Activated gamma-delta T cell treated with anti-CD3 and anti-CD28 coated beads, Interleukin-2, amount 50 U/mL, for 16 hours (primary cell): Measurements from ENCODE around the gene SYT1.
"Not testable (repeated sequence)": the region's sequence is repeated elsewhere in the genome, so short reads cannot be mapped to it uniquely, and the experiment has no call there.

Experiments used
- DNase-seq: peaks from one replicate; pipeline ENCODE4 v3.0.0-alpha.2; 2020; ENCODE audit warnings: low read depth

The SYT1 gene

DNA sequence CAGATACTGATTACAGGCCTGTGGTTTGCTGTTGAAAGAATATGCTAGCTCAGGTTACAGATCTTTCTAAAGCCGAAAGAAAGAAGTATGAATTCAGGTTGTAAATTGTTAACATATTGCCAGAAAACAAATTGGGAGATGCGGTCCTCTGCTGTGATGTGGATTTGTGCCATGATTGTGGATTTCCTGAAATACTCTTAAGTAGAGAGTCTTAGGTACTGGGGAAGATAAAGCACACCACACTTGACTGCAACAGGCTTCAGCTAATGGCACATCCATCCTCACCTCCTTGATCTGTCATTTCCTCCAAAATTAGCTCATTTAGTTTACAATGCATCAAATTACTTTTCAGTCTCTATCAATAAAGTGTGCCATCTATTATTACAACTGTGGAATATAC is 279.2 kb downstream of the SYT1 start:
- DNase-seq, result no peak

GRCh38 chr12:79151956-79152355 is 287.4 kb downstream of the SYT1 start:
- DNase-seq, result no peak

- DNase-seq, result no peak
These were observed 291.1 kb downstream of the SYT1 start for GRCh38 chr12:79155683-79156082.

DNA sequence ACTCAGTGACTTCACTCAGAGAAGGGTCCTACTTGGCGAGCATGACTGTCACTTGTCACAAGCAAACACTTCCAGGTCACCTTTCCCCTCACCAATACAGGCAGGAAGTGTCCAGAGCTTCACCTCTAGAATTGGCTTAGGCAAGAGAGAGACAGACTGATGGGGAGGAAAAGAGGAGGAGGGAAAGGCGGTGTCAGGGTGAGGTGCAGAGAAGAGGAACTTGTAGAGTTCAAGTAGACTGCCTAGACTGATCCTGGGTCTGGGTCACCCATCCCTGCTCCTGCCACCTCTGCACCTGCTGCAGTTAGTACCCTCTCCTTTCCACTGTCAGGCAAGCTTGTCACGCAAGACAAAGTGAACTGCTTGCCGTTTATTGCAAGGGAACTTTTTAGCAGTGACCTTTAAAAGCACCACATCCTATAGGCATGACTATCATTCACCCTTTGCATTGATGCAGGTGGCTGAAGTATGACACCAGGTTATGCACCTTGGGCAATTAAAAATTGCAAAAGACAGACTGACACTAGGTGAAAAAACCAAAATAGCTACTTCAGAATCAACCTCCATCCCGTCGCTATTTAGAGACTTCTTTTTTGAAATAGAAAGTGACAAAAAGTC is 292.4 kb downstream of the SYT1 start:
- no peak for DNase-seq

DNA sequence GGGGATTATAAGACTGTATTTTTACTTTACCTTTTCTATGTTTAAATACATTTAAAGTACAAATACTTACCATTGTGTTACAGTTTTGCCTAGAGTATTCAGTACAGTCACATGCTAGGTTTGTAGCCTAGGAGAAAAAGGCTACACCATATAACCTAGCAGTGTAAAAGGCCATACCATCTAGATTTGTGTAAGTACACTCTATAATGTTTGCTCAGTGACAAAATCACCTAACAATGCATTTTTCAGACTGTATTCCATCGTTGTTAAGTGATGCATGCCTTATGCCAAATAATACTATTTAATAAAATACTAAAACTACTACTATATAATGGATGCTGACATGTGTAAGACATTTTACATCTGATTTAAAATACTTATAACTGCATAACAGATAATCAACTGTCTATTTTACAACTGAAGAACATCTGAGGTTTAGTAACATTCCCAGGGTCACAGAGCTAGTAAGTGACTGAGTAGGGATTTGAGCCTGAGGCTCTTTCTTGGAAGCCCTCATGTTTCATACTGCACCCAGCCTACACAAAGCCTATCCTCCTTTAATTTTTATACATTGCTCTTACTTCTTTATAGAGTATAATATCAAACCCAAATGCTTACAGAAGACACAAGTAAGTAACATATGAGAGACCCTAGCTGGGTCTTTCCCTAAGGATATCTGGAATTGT is 296.8 kb downstream of the SYT1 start:
- DNase-seq, result no peak

- no peak for DNase-seq
These were observed 297.7 kb downstream of the SYT1 start for GRCh38 chr12:79162147-79162772.

- DNase-seq, result no peak
These were observed 298.4 kb downstream of the SYT1 start for GRCh38 chr12:79162948-79163347.

DNA sequence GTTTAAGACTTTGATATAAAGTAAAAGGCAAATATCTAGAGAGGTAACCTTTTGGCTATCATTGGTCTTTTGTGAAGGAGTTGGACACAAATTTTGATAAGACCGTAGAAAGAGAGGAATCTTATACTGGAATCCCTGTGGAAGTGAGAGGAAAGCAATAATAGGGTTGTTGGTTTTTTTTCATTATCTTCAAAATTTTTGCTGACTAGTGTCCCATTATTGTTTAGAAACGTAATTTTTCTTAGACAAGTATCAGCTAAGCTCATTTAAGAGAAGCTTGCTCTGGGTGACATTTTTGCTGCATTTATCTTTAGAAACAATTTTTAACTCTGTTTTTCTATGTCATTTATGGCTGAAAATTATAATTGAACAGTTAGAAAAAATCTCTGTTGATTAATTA is 300.3 kb downstream of the SYT1 start:
- no peak for DNase-seq

DNA sequence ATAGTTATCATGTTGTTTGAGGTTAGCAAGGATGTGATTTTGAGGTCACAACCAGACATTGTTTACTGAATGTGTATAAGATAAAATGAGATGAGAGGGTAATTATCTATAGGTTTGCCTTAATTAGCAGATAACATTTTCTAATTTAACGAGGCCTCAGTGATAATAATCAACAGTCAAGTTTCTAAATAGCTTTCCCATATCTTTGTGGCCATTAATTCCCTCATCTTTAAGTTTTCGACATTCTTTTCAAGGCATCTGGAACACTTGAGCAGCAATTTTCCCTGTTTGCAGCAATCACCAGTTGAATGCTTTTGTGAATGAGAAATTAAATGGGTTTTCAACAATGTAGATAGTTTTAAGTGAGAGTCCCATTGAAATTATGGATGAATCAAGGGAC is 304.1 kb downstream of the SYT1 start:
- DNase-seq, result no peak

- no peak for DNase-seq
These were observed 310.1 kb downstream of the SYT1 start for GRCh38 chr12:79174626-79175025.

- DNase-seq, result no peak
These were observed 318.4 kb downstream of the SYT1 start for GRCh38 chr12:79183003-79183402.

DNA sequence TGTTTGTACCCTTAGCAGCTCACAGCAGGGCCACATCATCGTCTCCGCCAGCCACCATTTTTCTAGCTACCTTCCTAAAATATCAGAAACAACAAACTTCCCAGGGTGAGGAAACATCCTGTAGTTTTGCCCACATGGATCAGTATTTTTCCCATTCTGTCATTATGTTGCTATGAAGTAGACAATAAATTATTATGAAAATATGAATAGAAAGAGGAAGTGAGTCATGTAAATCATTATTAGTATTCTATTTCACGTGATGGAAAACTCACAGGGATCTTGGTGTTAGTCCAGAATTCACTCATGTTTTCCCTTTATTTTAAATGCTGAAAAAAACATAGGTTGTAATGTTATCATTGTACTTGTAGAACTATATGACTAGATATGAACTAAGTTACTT is 319.4 kb downstream of the SYT1 start:
- DNase-seq, result no peak

DNA sequence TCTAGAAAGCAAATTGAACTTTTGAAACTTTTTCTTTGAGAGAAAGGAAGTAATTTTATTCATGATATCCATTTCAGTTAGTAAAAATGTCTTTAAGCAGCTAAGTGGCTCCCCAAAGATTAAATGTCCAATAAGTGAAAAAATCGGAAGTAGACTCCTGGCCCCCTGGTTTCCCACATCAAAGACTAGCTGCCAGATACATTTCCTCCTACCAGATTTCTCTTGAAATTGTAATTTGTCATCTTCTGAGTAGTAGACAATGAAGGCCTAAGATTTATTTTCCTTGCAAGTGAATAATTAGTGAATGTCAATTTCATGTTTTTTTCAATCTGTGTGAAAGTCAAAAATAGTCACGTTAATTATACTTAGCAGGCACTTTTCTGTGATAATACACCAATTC is 321.9 kb downstream of the SYT1 start:
- no peak for DNase-seq

DNA sequence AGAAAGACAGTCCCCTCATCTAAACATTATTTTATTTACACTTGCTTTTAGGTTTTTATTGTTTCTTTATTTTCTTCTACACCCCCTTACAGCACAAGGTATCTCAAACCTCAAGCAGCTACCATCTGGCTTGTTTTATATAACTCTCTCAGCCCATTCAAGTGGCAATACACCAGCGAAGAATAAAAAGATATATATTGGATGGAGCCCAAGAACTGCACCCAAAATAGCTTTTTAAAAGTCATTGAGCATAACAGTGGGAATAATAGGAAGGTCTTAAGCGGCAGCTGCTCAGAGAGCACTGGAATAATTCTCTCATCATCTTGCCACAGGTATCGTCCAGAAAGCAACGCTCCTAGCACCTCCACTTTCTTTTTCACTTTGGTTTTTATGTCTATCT is 322.5 kb downstream of the SYT1 start:
- no peak for DNase-seq

- DNase-seq, result no peak
These were observed 326.8 kb downstream of the SYT1 start for GRCh38 chr12:79191391-79191790.

GRCh38 chr12:79194595-79194994 is 330.0 kb downstream of the SYT1 start:
- DNase-seq, result no peak

GRCh38 chr12:79199166-79199565 is 334.6 kb downstream of the SYT1 start:
- DNase-seq, result no peak

DNA sequence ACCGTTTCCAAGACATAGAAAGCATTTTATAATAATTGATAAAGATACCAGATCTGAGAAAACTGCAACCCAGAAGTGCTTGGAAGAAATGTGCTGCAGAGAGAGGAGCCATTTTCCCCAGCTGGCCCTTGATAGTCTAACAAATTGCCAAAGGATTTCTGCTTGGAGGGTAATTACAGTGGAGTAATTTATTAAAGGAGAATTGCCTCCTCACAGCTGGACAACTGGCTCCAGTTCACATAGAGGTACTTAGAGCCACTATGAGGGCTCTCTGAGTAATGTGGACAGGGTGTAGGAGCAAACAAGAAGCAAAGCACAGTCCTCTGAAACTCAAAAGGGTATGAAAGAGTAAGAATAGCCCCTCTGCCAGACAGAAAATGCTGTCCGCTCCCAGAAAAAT is 335.6 kb downstream of the SYT1 start:
- DNase-seq, result no peak

DNA sequence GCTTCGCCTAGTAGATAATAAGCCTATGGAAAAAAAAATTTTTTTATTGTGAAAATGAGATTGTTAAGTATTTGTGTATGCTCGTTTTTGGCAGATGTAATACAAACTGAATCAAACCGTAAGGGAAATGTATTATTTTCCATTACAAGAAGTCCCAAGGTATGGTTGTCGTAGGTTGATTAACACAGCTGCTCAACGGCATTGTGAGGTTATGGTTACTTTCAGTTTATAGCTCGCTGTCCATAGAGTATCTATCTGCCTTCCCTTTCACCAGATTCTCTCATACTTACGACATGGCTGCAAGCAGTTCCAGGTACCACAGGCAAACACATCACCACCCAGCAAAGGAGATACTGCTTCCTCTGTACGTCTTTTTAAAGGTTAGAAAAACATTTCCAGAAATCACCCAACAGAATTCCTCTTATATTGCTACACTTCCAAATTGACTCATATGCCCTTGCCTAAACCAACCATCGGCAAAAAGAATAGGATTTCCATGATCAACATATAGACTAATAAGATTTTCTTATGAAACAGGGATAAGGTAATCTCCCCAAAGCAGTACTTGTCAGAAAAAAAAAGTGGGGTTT is 338.6 kb downstream of the SYT1 start:
- no peak for DNase-seq

GRCh38 chr12:79206871-79207270 is 342.3 kb downstream of the SYT1 start:
- DNase-seq, result no peak

DNA sequence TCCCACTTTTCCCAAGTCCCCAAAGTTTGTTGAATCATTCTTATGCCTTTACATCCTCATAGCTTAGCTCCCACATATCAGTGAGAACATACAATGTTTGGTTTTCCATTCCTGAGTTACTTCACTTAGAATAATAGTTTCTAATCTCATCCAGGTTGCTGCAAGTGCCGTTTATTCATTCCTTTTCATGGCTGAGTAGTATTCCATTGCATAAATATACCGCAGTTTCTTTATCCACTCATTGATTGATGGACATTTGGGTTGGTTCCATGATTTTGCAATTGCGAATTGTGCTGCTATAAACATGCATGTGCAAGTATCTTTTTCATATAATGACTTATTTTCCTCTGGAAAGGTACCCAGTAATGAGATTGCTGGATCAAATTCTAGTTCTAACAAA is 345.8 kb downstream of the SYT1 start:
- not testable (repeated sequence) for DNase-seq

GRCh38 chr12:79217306-79217705 is 352.7 kb downstream of the SYT1 start:
- no peak for DNase-seq

- no peak for DNase-seq
These were observed 358.6 kb downstream of the SYT1 start for GRCh38 chr12:79223210-79223609.
